Esophagus squamous epithelium (tissue), 5 donors: Measurements from ENCODE around the gene FAM184B. TPM values are rescaled to one million over a fixed set of nuclear protein-coding genes. Genes with fewer than 3 reads are reported as not detected.
"Not testable (repeated sequence)": the region's sequence is repeated elsewhere in the genome, so short reads cannot be mapped to it uniquely, and the experiment has no call there.

Source experiments
- DNase-seq: peaks from one replicate; lab custom pipeline; 2025; lab: John Stamatoyannopoulos, UW
- H3K27ac ChIP-seq, 4 donors: fragments of 200-600 bp; sonication (generic); one replicate each; pipeline ENCODE4 v1.5.1; 2016 to 2019; ENCODE audit warnings: mild to moderate bottlenecking in 1 of 4
- H3K27me3 ChIP-seq, 4 donors: fragments of 200-600 bp; sonication (generic); 1 replicate in 3 of 4; 2 replicates in 1 of 4; pipeline versions ENCODE4 v1.5.1 to v1.6.0; 2017 to 2021; ENCODE audit warnings: antibody characterized with exemption in 1 of 4
- H3K36me3 ChIP-seq, 3 donors: fragments of 200-600 bp; sonication (generic); one replicate each; pipeline ENCODE4 v1.5.1; 2016 to 2019
- H3K4me1 ChIP-seq, 3 donors: fragments of 200-600 bp; sonication (generic); one replicate each; pipeline ENCODE4 v1.5.1; 2017 to 2019
- H3K4me3 ChIP-seq, 4 donors: fragments of 200-600 bp; sonication (generic); 1 replicate in 3 of 4; 2 replicates in 1 of 4; pipeline ENCODE4 v1.5.1; 2016 to 2019; ENCODE audit warnings: mild to moderate bottlenecking in 2 of 4, moderate library complexity in 1 of 4
- H3K9me3 ChIP-seq, 3 donors: fragments of 200-600 bp; sonication (generic); one replicate each; pipeline ENCODE4 v1.5.1; 2016 to 2019
- CTCF ChIP-seq, 6 experiments: fragments of 450-650 bp in 4 of 6; fragments of 200-600 bp in 2 of 6; sonication (generic) in 2 of 6; IDR thresholded peaks; one replicate each; pipeline ENCODE4 v1.5.1; 2016 to 2019; ENCODE audit warnings: antibody characterized with exemption in 6 of 6, mild to moderate bottlenecking in 4 of 6, moderate library complexity in 4 of 6
- POLR2A ChIP-seq, 4 donors: fragments of 450-650 bp; IDR thresholded peaks; one replicate each; pipeline ENCODE4 v1.6.1; 2017; ENCODE audit warnings: antibody characterized with exemption in 4 of 4, mild to moderate bottlenecking in 4 of 4, moderate library complexity in 3 of 4
- WGBS, 2 donors: methylation state at CpG; one replicate each; pipeline ENCODE4 v1.1.5; 2018; 5-methylcytosine and 5-hydroxymethylcytosine counted together
- intact Hi-C: fragments of 100-400 bp; cut with DNase I; formaldehyde crosslinking; loops from one replicate; pipeline ENCODE4 v1.15.0; 2022
- total RNA-seq, 4 donors: library from RNA; depleted of rRNA; stranded (reverse); fragments of >200 nt; gene quantifications; one replicate each; pipeline ENCODE4 v1.1.0, GENCODE V29; 2016
- donor health status: DM: yes; HTN: yes; CAD: no.

FAM184B gene
- total RNA-seq, 4 donors from 2014 or later = 0.18 to 0.76 (median 0.19) TPM

DNA sequence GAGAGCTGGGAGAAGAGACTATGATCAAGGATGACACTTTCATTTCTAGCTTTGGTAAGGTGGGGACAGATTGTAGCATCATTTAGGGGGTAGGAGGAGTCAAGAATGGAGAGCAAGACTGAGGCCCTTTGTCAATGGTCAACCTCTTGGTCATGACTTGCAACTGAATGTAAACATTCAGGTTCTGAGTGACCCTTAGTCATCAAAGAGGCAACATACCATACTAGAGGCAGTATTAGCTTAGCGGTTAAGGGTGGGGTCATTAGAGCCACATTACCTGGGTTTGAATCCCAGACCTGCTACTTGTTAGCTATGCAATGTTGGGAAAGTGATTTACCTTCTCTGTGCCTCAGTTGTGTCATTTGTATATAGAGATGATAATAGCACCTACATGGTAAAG, 90.5 kb downstream of the FAM184B start:
- DNase-seq = no peak
- Histone ChIP-seq H3K36me3 (no peaks in the 10 kb centered on the region), H3K4me3 (no peak overlapping the region), H3K27ac (no peak overlapping the region), H3K9me3 (no peaks in the 10 kb centered on the region), H3K4me1 (no peaks in the 10 kb centered on the region), H3K27me3 (no peaks in the 10 kb centered on the region)
- intact Hi-C loops = no loop called here
- 86% methylated on average over 1 of the region's 1 CpG for WGBS, 2 donors
- no peak for TF ChIP-seq POLR2A (IDR thresholded peaks at IDR 0.05)
- no peak for TF ChIP-seq CTCF (IDR thresholded peaks at IDR 0.05)

GRCh38 chr4:17690135-17690534, 91.3 kb downstream of the FAM184B start:
- whole genome bisulfite sequencing, 2 donors = 87 to 91% methylated on average over 5 of the region's 5 CpGs
- H3K9me3 ChIP-seq = no peaks in the 10 kb centered on the region
- no peaks in the 10 kb centered on the region for H3K27me3 ChIP-seq
- TF ChIP-seq POLR2A (IDR thresholded peaks at IDR 0.05) (no peak), CTCF (IDR thresholded peaks at IDR 0.05) (no peak)
- H3K4me3 ChIP-seq = no peak overlapping the region
- no peaks in the 10 kb centered on the region for H3K36me3 ChIP-seq
- H3K4me1 ChIP-seq = no peaks in the 10 kb centered on the region
- intact Hi-C loops = no loop called here
- DNase-seq = no peak
- H3K27ac ChIP-seq = no peak overlapping the region

GRCh38 chr4:17688011-17688441, 93.4 kb downstream of the FAM184B start:
- Histone ChIP-seq H3K9me3 (no peaks in the 10 kb centered on the region), H3K27ac (no peak overlapping the region), H3K36me3 (no peaks in the 10 kb centered on the region), H3K27me3 (no peaks in the 10 kb centered on the region), H3K4me3 (no peak overlapping the region), H3K4me1 (no peaks in the 10 kb centered on the region)
- intact Hi-C loops = no loop called here
- WGBS, 2 donors = 62 to 63% methylated on average over 6 to 9 of the region's 9 CpGs
- no peak for DNase-seq
- no peak for TF ChIP-seq POLR2A (IDR thresholded peaks at IDR 0.05)

DNA sequence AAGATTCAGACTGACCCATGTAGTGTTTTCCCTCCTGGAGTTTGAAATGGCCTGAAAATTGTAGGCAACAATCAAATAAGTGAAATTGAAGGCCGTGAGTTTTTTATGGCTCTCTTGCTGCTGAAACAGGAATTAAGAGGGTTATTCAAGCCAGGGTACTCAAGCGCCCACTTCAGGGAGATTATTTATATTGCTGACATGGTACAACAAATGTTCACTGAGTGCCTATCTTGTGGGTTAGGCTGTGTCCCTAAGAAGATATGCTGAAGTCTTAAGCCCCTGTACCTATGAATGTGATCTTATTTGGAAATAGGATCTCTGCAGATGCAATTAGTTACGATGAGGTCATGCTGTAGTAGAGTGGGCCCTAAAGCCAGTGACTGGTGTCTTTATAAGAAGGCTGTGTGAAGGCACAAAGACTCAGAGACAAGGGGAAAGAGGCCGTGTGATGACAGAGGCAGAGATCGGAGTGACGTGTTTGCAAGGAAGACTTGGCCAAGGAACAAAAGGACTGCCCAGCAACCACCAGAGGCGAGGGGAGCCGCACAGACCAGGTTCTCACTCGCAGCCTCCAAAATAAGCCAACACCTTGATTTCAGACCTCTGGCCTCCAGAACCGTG, 94.1 kb downstream of the FAM184B start:
- H3K27ac ChIP-seq = no peak overlapping the region
- TF ChIP-seq POLR2A (IDR thresholded peaks at IDR 0.05) (no peak), CTCF (IDR thresholded peaks at IDR 0.05) (no peak)
- H3K9me3 ChIP-seq = no peaks in the 10 kb centered on the region
- intact Hi-C loops = no loop called here
- no peaks in the 10 kb centered on the region for H3K27me3 ChIP-seq
- no peaks in the 10 kb centered on the region for H3K36me3 ChIP-seq
- no peak overlapping the region for H3K4me3 ChIP-seq
- WGBS, 2 donors = 85 to 90% methylated on average over 9 to 10 of the region's 10 CpGs
- no peak for DNase-seq
- H3K4me1 ChIP-seq = no peaks in the 10 kb centered on the region

- H3K4me3 ChIP-seq, intact Hi-C loops, H3K27me3 ChIP-seq, H3K36me3 ChIP-seq, H3K27ac ChIP-seq, H3K9me3 ChIP-seq, H3K4me1 ChIP-seq, DNase-seq: not testable (repeated sequence)
- WGBS, 2 donors = 70 to 85% methylated on average over 4 of the region's 4 CpGs
Measured at GRCh38 chr4:17684648-17685047, 96.8 kb downstream of the FAM184B start.

- H3K36me3 ChIP-seq = no peaks in the 10 kb centered on the region
- no peak for DNase-seq
- 44 to 62% methylated on average over 2 of the region's 2 CpGs for WGBS, 2 donors
- no peaks in the 10 kb centered on the region for H3K9me3 ChIP-seq
- intact Hi-C loops = no loop called here
- no peaks in the 10 kb centered on the region for H3K4me1 ChIP-seq
- H3K27me3 ChIP-seq = no peaks in the 10 kb centered on the region
- H3K27ac ChIP-seq = no peak overlapping the region
- H3K4me3 ChIP-seq = no peak overlapping the region
- no peak for TF ChIP-seq CTCF (IDR thresholded peaks at IDR 0.05)
- no peak for TF ChIP-seq POLR2A (IDR thresholded peaks at IDR 0.05)
Measured at GRCh38 chr4:17682222-17682566, 99.2 kb downstream of the FAM184B start.
